Esophagus squamous epithelium (tissue), 4 donors: ENCODE measurements around the gene CYSTM1.

Experiments used
- CTCF ChIP-seq, 6 experiments: fragments of 450-650 bp in 4 of 6; fragments of 200-600 bp in 2 of 6; sonication (generic) in 2 of 6; IDR thresholded peaks; one replicate each; pipeline ENCODE4 v1.5.1; 2016 to 2019; ENCODE audit warnings: antibody characterized with exemption in 6 of 6, mild to moderate bottlenecking in 4 of 6, moderate library complexity in 4 of 6
- POLR2A ChIP-seq, 4 donors: fragments of 450-650 bp; IDR thresholded peaks; one replicate each; pipeline ENCODE4 v1.6.1; 2017; ENCODE audit warnings: antibody characterized with exemption in 4 of 4, mild to moderate bottlenecking in 4 of 4, moderate library complexity in 3 of 4

GRCh38 chr5:140185409-140185808 is 10.4 kb downstream of the CYSTM1 start:
- TF ChIP-seq CTCF (IDR thresholded peaks at IDR 0.05) = no peak
- TF ChIP-seq POLR2A (IDR thresholded peaks at IDR 0.05) = no peak
